Fibroblast of upper back skin (primary cell): ENCODE results near the gene CHI3L1.

ENCODE experiments used
- DNase-seq: peaks from one replicate; pipeline ENCODE4 v3.0.0-alpha.2; 2013

CHI3L1 gene

GRCh38 chr1:203167026-203167912 is 19.2 kb downstream of the CHI3L1 start:
- no peak for DNase-seq

- no peak for DNase-seq
Measured at GRCh38 chr1:203166192-203166940, 20.1 kb downstream of the CHI3L1 start.

DNA sequence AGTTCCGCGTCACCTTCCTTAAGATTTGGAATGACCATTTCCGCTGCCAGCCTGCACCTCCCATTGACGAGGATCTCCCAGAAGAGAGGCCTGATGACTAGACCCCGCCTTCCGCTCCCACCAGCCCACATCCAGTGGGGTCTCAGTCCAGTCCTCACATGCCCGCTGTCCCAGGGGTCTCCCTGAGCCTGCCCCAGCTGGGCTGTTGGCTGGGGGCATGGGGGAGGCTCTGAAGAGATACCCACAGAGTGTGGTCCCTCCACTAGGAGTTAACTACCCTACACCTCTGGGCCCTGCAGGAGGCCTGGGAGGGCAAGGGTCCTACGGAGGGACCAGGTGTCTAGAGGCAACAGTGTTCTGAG is 20.7 kb downstream of the CHI3L1 start:
- no peak for DNase-seq

DNA sequence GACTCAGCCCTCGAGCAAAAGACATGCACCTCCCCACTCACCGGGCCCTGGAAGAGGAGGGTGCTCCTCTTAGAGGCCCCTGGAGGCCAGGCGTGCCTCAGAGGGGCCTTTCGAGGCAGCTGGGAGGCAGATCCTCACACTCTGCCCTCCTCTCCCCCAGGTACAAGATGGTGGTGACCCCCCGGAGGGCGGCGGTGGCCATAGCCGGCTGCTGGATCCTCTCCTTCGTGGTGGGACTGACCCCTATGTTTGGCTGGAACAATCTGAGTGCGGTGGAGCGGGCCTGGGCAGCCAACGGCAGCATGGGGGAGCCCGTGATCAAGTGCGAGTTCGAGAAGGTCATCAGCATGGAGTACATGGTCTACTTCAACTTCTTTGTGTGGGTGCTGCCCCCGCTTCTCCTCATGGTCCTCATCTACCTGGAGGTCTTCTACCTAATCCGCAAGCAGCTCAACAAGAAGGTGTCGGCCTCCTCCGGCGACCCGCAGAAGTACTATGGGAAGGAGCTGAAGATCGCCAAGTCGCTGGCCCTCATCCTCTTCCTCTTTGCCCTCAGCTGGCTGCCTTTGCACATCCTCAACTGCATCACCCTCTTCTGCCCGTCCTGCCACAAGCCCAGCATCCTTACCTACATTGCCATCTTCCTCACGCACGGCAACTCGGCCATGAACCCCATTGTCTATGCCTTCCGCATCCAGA is 21.3 kb downstream of the CHI3L1 start:
- no peak for DNase-seq

DNA sequence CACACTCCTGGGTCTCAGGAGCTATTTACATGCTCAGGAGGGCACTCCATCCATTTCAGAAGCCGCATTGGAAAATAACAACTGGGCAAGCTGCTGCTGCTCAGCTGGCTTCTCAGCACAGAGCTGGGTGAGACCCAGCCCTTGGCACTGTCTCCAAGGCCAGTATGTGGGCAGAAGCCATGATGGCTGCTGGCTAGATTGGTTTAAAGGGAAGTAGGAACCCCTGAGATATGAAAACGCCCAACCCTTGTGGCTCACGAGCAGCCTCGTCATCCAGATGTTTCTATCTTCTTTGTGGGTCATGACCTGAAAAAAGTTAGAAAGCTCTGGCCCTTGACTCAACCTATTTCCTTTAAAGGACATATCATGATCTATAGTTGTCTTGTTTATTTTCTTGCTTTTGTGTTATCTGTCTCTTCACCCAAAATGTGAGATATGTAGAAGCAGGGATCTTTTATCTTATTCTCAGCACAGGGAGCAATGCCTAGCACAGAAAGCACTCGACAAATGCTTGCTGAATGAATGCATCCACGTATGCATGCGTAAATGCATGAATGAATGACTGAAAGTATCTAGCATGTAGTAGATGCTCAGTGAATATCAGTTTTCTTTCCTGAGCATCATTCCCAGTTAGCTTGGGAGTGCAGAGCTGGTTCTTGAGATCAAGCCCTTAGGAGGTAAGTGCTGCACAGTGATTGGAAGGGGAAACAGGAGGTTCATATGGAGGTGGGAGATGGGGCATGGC is 22.4 kb downstream of the CHI3L1 start:
- DNase-seq: no peak

GRCh38 chr1:203162403-203162802 is 24.1 kb downstream of the CHI3L1 start:
- no peak for DNase-seq

DNA sequence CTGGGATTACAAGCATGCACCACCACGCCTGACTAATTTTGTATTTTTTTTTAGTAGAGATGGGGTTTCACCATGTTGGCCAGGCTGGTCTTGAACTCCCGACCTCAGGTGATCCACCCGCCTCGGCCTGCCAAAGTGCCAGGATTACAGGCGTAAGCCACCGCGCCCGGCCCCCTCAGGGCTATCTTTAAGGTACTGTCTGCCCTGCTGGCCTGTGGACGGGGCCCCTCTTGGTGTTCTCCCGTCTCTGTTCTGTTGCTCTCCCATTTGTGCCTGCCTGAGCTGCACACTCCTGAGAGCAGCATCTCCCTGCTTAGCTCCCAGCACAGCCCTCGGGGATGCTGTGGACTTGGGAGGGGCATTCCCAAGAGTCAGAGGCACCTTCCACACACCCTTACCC is 24.8 kb downstream of the CHI3L1 start:
- DNase-seq: no peak

DNA sequence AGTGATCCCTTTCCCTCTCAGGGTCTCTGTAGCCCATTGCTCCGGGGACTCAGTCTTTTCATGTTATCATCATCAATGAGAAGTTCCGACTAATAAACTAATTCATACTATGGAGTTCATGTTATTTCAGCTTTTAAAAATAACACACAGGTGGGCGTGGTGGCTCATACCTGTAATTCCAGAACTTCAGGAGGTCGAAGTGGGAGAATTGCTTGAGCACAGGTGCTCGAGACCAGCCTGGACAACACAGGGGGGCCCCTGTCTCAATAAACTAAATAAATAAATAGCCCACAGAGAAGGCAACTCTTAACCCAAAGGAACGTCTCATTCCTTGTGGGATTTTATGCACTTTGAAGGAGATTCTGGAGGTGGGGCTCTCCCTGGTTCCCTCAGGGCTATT is 25.3 kb downstream of the CHI3L1 start:
- no peak for DNase-seq

GRCh38 chr1:203159844-203160243 is 26.7 kb downstream of the CHI3L1 start:
- no peak for DNase-seq

- no peak for DNase-seq
Measured at GRCh38 chr1:203158960-203159665, 27.4 kb downstream of the CHI3L1 start.

- DNase-seq: no peak
Measured at GRCh38 chr1:203158423-203158822, 28.1 kb downstream of the CHI3L1 start.

DNA sequence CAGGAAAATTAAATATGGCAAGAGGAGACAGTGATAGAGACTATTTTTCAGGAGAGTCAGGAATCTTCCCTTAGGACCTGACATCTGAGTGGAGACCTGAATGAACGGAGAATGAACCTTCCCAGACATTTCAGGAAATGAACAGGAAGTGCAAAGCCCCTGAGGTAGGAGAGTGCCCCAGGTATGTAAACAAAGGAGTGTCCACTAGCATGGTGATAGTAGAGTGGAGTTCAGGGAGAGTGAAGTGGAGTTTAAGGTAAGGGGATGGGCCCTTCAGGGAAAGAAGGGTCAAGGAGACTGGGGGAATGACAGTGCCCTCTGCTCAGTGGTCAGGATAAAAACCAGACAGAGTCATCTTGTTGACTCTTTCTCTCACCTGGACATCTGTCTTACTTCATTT is 30.2 kb downstream of the CHI3L1 start:
- no peak for DNase-seq

GRCh38 chr1:203153989-203154821 is 32.3 kb downstream of the CHI3L1 start:
- DNase-seq: no peak

DNA sequence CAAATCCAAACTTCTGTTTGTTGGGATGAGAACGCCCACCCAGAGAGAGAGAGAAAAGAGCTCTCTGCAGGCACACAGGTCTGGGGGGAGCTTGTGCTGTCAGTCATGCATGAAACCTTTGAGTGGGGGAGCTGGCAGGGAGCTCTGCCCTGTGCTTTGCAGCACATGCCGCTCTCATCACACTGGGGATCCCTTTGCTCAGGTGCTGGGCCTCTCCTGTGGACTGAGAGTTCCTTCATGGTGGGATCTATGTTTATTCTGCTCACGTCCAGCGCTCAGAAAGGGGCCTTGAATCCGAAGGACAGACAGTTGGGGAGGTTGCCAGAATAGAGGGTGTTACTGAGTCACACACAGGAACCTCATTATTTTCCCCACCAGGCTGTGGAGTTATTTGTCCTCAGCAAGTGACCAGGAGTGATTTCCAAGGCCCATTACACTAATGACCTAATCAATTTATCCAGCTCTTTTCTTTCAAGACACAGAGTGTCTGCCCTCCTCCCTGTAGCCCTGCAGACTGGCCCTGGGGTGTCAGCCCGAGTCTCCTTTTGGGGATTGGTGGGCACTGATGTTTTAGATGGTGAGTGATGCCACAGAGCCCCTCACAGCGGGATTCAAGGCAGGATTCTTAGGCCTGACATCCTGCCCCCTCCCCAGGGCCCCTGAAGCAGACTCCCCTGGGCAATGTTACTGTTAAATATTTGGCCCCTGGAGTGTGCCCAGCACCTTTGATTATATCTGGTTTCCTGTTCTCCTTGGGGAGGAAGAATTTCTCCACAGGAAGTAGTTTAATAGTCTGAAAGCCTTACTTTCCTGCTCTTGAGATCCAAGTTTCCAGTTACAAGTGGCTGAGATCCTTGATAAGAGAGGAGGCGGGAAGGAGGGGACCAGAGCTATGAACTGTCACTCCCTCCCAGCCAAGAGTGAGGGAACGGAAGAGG is 33.2 kb downstream of the CHI3L1 start:
- DNase-seq: no peak

DNA sequence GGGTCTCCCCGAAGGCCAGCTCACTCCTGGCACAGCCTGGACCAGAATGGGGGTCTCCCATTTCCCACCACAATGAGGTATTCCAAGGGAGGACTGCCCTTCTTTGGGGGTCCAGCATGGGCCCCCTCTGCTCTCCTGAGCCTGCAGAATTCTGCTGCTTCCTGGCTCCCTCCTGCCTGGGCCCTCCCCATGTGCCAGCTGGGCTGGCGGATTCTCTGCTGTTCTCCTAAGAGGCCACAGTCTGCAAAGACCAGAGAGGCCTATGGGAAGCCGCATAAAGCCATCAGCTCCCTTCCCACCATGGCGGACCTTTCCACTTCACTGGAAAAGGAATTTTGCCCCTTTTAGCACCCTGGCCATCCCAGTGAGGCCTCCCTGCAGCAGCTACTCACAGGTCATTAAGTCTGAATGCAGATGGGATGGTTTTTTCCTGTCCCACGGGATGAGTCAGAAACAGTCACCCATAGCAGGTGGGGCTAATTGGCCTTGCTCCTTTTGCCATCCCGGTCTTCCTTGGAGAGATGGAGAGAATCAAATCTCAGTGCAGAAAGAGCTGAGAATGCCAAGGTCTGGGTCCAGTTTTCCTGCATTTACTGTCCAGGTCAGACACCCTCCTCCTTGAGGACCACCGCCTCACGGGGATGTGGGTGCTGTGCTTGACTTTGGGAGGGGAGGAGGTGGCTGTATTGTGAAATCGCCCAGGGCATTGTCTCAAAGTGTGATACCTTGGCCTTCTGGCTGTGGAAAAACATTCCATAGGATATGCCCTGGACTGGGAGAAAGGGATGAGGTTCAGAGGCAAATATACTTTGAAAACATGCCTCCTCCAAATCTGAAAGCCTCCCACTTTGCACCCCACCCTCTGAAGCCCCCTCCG is 34.1 kb downstream of the CHI3L1 start:
- peak; percentile 73 for DNase-seq

DNA sequence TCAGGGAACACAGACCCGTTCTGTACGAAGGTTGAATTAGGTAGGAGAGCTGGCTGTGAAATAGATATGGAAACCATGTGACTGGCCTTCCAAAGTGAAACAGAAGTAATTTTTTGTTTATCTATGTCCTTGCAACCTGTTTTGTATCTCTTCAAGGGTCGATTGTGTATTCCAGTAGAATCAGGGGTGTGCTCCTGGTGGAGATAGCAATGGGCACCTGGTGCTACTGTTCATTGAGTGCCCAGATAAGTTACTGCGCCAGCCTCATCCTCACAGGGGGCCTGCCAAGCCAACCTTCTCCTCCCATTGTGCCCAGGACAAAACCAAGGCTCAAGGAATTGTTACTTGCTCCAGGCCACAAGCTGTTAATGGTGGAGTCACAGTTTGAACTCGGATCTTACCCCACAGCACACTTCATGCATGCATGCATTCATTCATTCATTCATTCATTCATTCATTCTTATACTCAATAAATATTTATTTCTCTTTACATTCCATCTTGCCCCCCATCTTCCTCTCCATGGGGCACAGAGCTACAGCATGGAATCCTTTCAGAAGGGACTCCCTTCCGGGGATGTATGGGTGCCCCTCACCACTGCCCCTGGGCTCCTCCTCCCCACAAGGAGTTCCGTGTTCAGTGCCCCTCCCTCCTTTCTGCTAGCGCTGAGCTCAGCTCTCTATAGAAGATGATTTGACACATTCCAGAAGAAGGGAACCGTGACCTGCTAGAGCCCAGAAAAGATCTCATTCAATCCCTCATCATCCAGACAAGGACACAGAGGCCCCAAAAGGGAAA is 34.9 kb downstream of the CHI3L1 start:
- no peak for DNase-seq

- no peak for DNase-seq
Measured at GRCh38 chr1:203150511-203151297, 35.8 kb downstream of the CHI3L1 start.
